ENCODE results near the gene CRELD1.

CRELD1 gene

DNA sequence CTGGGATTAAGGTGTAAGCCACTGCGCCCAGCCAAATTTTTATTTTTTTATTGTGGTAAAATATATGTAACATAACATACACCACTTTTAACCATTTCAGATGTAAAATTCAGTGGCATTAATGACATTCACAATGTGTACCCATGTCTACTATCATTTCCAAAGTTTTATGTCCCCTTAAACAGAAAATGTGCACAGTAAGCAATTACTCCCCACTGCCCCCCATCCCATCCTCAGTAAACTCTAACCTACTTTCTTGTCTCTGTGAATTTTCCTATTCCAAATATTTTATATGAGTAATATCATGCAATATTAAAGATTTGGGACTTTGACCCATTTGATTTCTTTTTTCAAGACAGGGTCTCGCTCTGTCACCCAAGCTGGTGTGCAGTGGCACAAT lies 33.2 kb downstream of the CRELD1 start:
- DNase-seq: no peak

GRCh38 chr3:9969632-9970019 lies 36.0 kb downstream of the CRELD1 start:
- DNase-seq: no peak

GRCh38 chr3:9970020-9970652 lies 36.5 kb downstream of the CRELD1 start:
- no peak for DNase-seq

- DNase-seq: peak in 1 of 2 donors; percentile 17
Measured at GRCh38 chr3:9976721-9977709, 43.4 kb downstream of the CRELD1 start.

GRCh38 chr3:9978710-9979305 lies 45.2 kb downstream of the CRELD1 start:
- DNase-seq: no peak

DNA sequence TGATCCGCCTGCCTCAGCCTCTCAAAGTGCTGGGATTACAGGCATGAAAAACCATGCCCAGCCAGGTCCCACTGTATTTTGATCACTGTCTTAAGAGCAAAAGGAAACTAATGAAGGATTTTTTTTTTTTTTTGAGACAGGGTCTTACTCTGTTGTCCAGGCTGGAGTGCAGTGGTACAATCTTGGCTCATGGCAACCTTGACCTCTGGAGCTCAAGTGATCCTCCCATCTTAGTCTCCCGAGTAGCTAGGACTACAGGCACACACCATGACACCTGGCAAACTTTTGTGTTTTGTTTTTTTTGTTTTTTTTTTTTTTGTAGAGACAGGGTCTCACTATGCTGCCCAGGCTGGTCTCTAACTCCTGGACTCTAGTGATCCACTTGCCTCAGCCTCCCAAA lies 46.6 kb downstream of the CRELD1 start:
- no peak for DNase-seq

DNA sequence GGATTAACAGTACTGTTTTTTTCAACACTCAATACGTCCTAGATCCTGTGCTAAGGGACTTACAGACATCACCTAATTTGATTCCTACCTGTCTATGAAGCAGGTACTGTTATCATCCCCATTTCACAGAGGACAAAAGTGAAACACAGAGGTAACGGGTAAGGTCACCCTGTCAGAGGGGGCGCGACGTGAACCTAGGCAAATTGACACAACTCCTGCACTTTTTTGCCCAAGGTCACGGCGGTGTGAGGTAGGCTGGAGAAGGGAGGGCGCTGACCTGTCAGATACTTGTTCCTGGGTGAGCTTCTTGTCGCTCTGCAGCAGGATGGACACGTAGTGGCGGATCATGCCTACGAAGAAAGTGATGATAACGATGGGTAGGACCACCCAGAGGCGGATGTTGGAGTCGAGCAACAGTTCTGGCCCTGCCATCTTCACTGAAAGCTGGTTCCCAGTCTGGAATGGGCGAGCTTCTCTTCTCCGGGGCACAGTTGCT lies 52.6 kb downstream of the CRELD1 start:
- no peak for DNase-seq

DNA sequence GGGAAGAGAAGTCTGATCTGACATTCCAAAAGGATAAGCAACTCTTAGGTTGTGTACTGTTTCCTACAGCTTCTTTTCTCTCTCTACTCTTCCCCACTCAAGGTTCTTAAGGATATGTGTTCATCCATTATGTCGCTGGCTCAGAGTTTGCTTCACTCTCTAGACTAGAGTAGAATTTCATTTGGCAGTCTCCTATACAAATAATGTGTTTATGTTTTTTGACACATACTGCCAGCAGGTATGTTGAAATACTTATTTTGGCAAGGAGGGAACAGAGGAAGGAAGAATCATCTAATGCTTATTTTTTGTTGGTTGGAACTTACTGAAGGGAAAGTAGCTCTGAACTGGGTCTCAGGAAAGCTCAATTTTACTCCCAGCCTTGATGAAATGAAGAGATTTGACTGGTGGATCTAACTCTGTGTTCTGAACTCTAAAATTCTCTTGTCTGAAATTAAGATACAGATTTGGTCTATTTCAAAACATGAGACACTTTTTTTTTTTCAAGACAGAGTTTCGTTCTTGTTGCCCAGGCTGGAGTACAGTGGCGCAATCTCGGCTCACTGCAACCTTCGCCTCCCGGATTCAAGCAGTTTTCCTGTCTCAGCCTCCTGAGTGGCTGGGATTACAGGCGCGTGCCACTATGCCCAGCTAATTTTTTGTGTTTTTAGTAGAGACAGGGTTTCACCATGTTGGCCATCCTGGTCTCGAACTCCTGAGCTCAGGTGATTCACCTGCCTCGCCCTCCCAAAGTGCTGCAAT lies 60.6 kb downstream of the CRELD1 start:
- no peak for DNase-seq

Data from stimulated activated CD4-positive, alpha-beta T cell treated with anti-CD3 and anti-CD28 coated beads, Interleukin-2, amount 100 ng/mL, for 24 hours (primary cell).